IMR-90 (cell line): ENCODE results near the gene LNX1. TPM values are rescaled to one million over a fixed set of nuclear protein-coding genes. Genes with fewer than 3 reads are reported as not detected.

Source experiments
- ATAC-seq: fragments of 200-7000 bp; cut with Tn5 transposase; 2 replicates; pipeline ENCODE4 v1.9.1; 2020; ENCODE audit warnings: low read depth, mild to moderate bottlenecking, moderate library complexity
- BruUV-seq: library from RNA; stranded (reverse); fragments of 400-500 nt; replicated peaks from 2 replicates; lab custom pipeline; 2021; lab: Mats Ljungman, UMichigan
- CTCF ChIA-PET: fragments of 300-600 bp; formaldehyde crosslinking; extraction: SDS; loops from one replicate; lab custom pipeline; 2021; ENCODE audit warnings: antibody characterized with exemption; lab: Yijun Ruan, JAX
- POLR2A ChIA-PET: fragments of 300-600 bp; sonication (Branson Sonifier 250); formaldehyde crosslinking; loops from one replicate; lab custom pipeline; 2022; ENCODE audit warnings: antibody characterized with exemption; ENCODE audit not compliant: unreplicated experiment; lab: Charles Lee
- DNase-seq: peaks from one replicate; pipeline ENCODE4 v3.0.0; 2013
- H2AFZ ChIP-seq: replicated peaks from 2 replicates; pipeline ENCODE3; 2013; ENCODE audit warnings: low read length, mild to moderate bottlenecking; ENCODE audit not compliant: poor library complexity
- H2AK5ac ChIP-seq: 2 replicates; pipeline ENCODE4 v1.6.1; 2013; ENCODE audit warnings: low read depth, low read length, inconsistent platforms
- H2AK9ac ChIP-seq: replicated peaks from 2 replicates; pipeline ENCODE3; 2013; ENCODE audit warnings: mild to moderate bottlenecking, low read depth, low read length, moderate library complexity; ENCODE audit not compliant: poor library complexity
- H2BK120ac ChIP-seq: 2 replicates; pipeline ENCODE4 v1.6.1; 2013; ENCODE audit warnings: low read depth, low read length, inconsistent platforms
- H2BK15ac ChIP-seq: 3 replicates; pipeline ENCODE4 v1.6.1; 2013; ENCODE audit warnings: low read depth, low read length, inconsistent platforms
- H2BK20ac ChIP-seq: 2 replicates; pipeline ENCODE4 v1.6.1; 2013; ENCODE audit warnings: low read depth, mild to moderate bottlenecking, inconsistent platforms, low read length, moderate library complexity
- H2BK5ac ChIP-seq: 2 replicates; pipeline ENCODE4 v1.6.1; 2013; ENCODE audit warnings: mild to moderate bottlenecking, low read depth, low read length, inconsistent platforms; ENCODE audit not compliant: poor library complexity, severe bottlenecking
- H3K14ac ChIP-seq: replicated peaks from 2 replicates; pipeline ENCODE4 v1.6.1; 2013; ENCODE audit warnings: low read depth, low read length, inconsistent platforms
- H3K18ac ChIP-seq: 2 replicates; pipeline ENCODE4 v1.6.1; 2013; ENCODE audit warnings: low read depth, low read length, control low read depth
- H3K23ac ChIP-seq: 2 replicates; pipeline ENCODE4 v1.6.1; 2013; ENCODE audit warnings: low read depth, low read length, inconsistent platforms
- H3K27ac ChIP-seq: 2 replicates; pipeline ENCODE4 v1.5.1; 2013; ENCODE audit warnings: mild to moderate bottlenecking, control low read depth, low read length; ENCODE audit not compliant: insufficient read depth
- H3K27me3 ChIP-seq: 2 replicates; pipeline ENCODE4 v1.6.1; 2013; ENCODE audit warnings: low read length; ENCODE audit not compliant: control insufficient read depth, insufficient read depth
- H3K36me3 ChIP-seq: 2 replicates; pipeline ENCODE4 v1.6.1; 2013; ENCODE audit warnings: low read length, mixed read lengths; ENCODE audit not compliant: control insufficient read depth, insufficient read depth
- H3K4ac ChIP-seq: 2 replicates; pipeline ENCODE4 v1.6.1; 2013; ENCODE audit warnings: low read depth, low read length, inconsistent platforms
- H3K4me1 ChIP-seq: 2 replicates; pipeline ENCODE4 v1.6.1; 2013; ENCODE audit warnings: low read length, mixed read lengths; ENCODE audit not compliant: control insufficient read depth, insufficient read depth
- H3K4me2 ChIP-seq: 2 replicates; pipeline ENCODE4 v1.6.1; 2013; ENCODE audit warnings: low read depth, mild to moderate bottlenecking, control low read depth, low read length, moderate library complexity
- H3K4me3 ChIP-seq: 2 replicates; pipeline ENCODE4 v1.5.1; 2013; ENCODE audit warnings: low read depth, mild to moderate bottlenecking, control low read depth, low read length, moderate library complexity; ENCODE audit not compliant: insufficient read depth
- H3K56ac ChIP-seq: 2 replicates; pipeline ENCODE4 v1.6.1; 2013; ENCODE audit warnings: low read length, inconsistent platforms; ENCODE audit not compliant: insufficient read depth; ENCODE audit errors: extremely low read depth
- H3K79me1 ChIP-seq, 2 experiments: 2 replicates each; pipeline ENCODE4 v1.6.1; 2013; ENCODE audit warnings: low read length in 2 of 2, inconsistent platforms in 1 of 2, low read depth in 1 of 2
- H3K9ac ChIP-seq: 2 replicates; pipeline ENCODE4 v1.6.1; 2013; ENCODE audit warnings: low read depth, low read length, control low read depth
- H3K9me1 ChIP-seq: 2 replicates; pipeline ENCODE4 v1.6.1; 2013; ENCODE audit warnings: low read length, inconsistent platforms; ENCODE audit not compliant: insufficient read depth
- H3K9me3 ChIP-seq: 2 replicates; pipeline ENCODE4 v1.6.1; 2013; ENCODE audit warnings: low read length; ENCODE audit not compliant: control insufficient read depth, insufficient read depth
- H4K20me1 ChIP-seq: 2 replicates; pipeline ENCODE4 v1.6.1; 2013; ENCODE audit warnings: low read length, inconsistent platforms; ENCODE audit not compliant: insufficient read depth
- H4K5ac ChIP-seq: 2 replicates; pipeline ENCODE4 v1.6.1; 2013; ENCODE audit warnings: mild to moderate bottlenecking, low read depth, low read length, control low read depth
- H4K8ac ChIP-seq, 2 experiments: 2 replicates each; pipeline ENCODE4 v1.6.1; 2013; ENCODE audit warnings: low read depth in 2 of 2, low read length in 2 of 2, control low read depth in 1 of 2, inconsistent platforms in 1 of 2
- H4K91ac ChIP-seq: 2 replicates; pipeline ENCODE4 v1.6.1; 2013; ENCODE audit warnings: low read depth, low read length, inconsistent platforms; ENCODE audit not compliant: insufficient read depth
- CEBPB ChIP-seq: IDR thresholded peaks from 2 replicates; pipeline ENCODE4 v1.6.1; 2012; ENCODE audit warnings: low read depth, low read length, improper control_type of control experiment
- FOS ChIP-seq: fragments of 150-350 bp; IDR thresholded peaks from 2 replicates; pipeline ENCODE4 v1.6.1; 2016; ENCODE audit warnings: low read depth, low read length
- MAFK ChIP-seq: IDR thresholded peaks from 2 replicates; pipeline ENCODE4 v1.6.1; 2012; ENCODE audit warnings: low read depth, low read length, improper control_type of control experiment
- MXI1 ChIP-seq: IDR thresholded peaks from 2 replicates; pipeline ENCODE4 v1.6.1; 2012; ENCODE audit warnings: low read depth, mild to moderate bottlenecking, low read length, moderate library complexity, borderline replicate concordance
- RCOR1 ChIP-seq: IDR thresholded peaks from 2 replicates; pipeline ENCODE4 v1.6.1; 2012; ENCODE audit warnings: mild to moderate bottlenecking, low read length, improper control_type of control experiment; ENCODE audit not compliant: insufficient replicate concordance
- SMC3 ChIP-seq: fragments of 150-350 bp; IDR thresholded peaks from 2 replicates; pipeline ENCODE4 v1.6.1; 2016; ENCODE audit warnings: low read depth, mild to moderate bottlenecking, antibody characterized with exemption, low read length, moderate library complexity
- WGBS, 2 experiments: methylation state at CpG; one replicate each; pipeline versions ENCODE4 v1.1.5 to v1.1.7; 2013; ENCODE audit warnings: missing lambda C conversion rate in 2 of 2; ENCODE audit not compliant: insufficient read length in 1 of 2; ENCODE audit errors: extremely low coverage in 2 of 2; 5-methylcytosine and 5-hydroxymethylcytosine counted together
- dilution Hi-C: fragments of 300-500 bp; cut with HindIII; formaldehyde crosslinking; loops from one replicate; pipeline ENCODE4 v1.14.3; 2018; ENCODE audit warnings: low sequenced_read_pairs; ENCODE audit not compliant: unreplicated experiment
- in situ Hi-C: fragments of 300-500 bp; cut with MboI; formaldehyde crosslinking; loops from 3 replicates; pipeline ENCODE4 v1.14.3; 2019; ENCODE audit warnings: low sequenced_read_pairs, inconsistent platforms, mixed read lengths
- intact Hi-C: fragments of 100-400 bp; cut with micrococcal nuclease; formaldehyde crosslinking; loops from 2 replicates; pipeline ENCODE4 v1.10.0; 2022
- polyA plus RNA-seq, 3 experiments: library from polyadenylated mRNA; depleted of rRNA; stranded (reverse); fragments of >200 nt; gene quantifications; 2 replicates each; pipeline ENCODE4 v1.2.3, GENCODE V29; 2012; ENCODE audit warnings: low replicate concordance in 1 of 3
- total RNA-seq: library from RNA; depleted of rRNA; stranded (reverse); fragments of >200 nt; gene quantifications from 2 replicates; pipeline ENCODE4 v1.2.3, GENCODE V29; 2012
- TF ChIP-seq, protein P1 (sequence below): fragments of 150-350 bp; IDR thresholded peaks from 2 replicates; pipeline ENCODE4 v1.6.1; 2016; ENCODE audit warnings: low read depth, mild to moderate bottlenecking, low read length, moderate library complexity, borderline replicate concordance
- TF ChIP-seq, protein P2 (sequence below): conservative IDR thresholded peaks from 2 replicates; pipeline ENCODE4 v1.5.1; 2012; ENCODE audit warnings: mild to moderate bottlenecking, low read depth, low read length, improper control_type of control experiment
- TF ChIP-seq, protein P3 (sequence below): fragments of 150-350 bp; IDR thresholded peaks from 2 replicates; pipeline ENCODE4 v1.6.1; 2017; ENCODE audit warnings: mild to moderate bottlenecking, antibody characterized with exemption, low read length, low read depth

The LNX1 gene
- total and polyA plus RNA-seq, 2 of the 4 experiments (the other 2 are of a cell fraction): 0.15 to 0.36 TPM

DNA sequence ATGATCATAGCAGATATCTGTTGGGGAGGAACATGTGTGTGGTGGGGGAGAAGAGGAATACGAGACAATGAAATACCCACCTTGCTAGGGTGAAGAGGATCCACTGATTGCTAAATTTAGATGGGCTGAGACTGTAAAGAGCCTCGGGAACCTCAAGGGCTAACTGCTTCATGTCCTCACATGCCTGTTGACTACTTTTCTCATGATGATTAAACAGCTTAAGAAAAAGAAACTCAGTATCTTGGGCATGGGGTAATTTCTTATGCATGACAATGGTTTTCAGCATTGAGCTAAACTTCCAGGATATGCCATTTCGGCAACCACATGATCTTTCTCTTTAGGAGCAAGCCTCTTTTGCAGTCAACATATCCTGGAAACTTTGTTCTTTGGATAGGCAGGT lies 3.9 kb upstream of the LNX1 start:
- Histone ChIP-seq H3K79me1 (no peaks in the 10 kb centered on the region), H3K4me1 (peaks cover 3% of the 10 kb centered on the region), H3K9me1 (no peaks in the 10 kb centered on the region), H2AFZ (no peak overlapping the region), H4K8ac (no peak overlapping the region), H3K27me3 (no peaks in the 10 kb centered on the region), H3K4ac (peak overlapping the region; percentile 29; the same call in 1 of the 2 replicates), H3K4me3 (no peak overlapping the region), H2BK5ac (no peak overlapping the region), H3K23ac (no peak overlapping the region), H2AK9ac (no peak overlapping the region), H4K20me1 (no peaks in the 10 kb centered on the region), H3K56ac (no peak overlapping the region), H3K9me3 (no peaks in the 10 kb centered on the region), H4K5ac (no peak overlapping the region), H3K27ac (no peak overlapping the region), H3K14ac (peak overlapping the region; percentile 15; the same call in 1 of the 2 replicates), H2BK15ac (no peak overlapping the region), H2BK120ac (no peak overlapping the region), H2BK20ac (no peak overlapping the region), H3K4me2 (no peak overlapping the region), H2AK5ac (peak overlapping the region; percentile 17; the same call in 1 of the 2 replicates), H3K9ac (no peak overlapping the region), H3K36me3 (no peaks in the 10 kb centered on the region), H4K91ac (no peak overlapping the region), H3K18ac (no peak overlapping the region)
- TF ChIP-seq, protein P1, sequence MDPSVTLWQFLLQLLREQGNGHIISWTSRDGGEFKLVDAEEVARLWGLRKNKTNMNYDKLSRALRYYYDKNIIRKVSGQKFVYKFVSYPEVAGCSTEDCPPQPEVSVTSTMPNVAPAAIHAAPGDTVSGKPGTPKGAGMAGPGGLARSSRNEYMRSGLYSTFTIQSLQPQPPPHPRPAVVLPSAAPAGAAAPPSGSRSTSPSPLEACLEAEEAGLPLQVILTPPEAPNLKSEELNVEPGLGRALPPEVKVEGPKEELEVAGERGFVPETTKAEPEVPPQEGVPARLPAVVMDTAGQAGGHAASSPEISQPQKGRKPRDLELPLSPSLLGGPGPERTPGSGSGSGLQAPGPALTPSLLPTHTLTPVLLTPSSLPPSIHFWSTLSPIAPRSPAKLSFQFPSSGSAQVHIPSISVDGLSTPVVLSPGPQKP: no peak
- TF ChIP-seq RCOR1: no peak
- no peak for TF ChIP-seq MAFK
- TF ChIP-seq FOS: no peak
- TF ChIP-seq, protein P2, sequence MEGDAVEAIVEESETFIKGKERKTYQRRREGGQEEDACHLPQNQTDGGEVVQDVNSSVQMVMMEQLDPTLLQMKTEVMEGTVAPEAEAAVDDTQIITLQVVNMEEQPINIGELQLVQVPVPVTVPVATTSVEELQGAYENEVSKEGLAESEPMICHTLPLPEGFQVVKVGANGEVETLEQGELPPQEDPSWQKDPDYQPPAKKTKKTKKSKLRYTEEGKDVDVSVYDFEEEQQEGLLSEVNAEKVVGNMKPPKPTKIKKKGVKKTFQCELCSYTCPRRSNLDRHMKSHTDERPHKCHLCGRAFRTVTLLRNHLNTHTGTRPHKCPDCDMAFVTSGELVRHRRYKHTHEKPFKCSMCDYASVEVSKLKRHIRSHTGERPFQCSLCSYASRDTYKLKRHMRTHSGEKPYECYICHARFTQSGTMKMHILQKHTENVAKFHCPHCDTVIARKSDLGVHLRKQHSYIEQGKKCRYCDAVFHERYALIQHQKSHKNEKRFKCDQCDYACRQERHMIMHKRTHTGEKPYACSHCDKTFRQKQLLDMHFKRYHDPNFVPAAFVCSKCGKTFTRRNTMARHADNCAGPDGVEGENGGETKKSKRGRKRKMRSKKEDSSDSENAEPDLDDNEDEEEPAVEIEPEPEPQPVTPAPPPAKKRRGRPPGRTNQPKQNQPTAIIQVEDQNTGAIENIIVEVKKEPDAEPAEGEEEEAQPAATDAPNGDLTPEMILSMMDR: no peak
- TF ChIP-seq MXI1: no peak
- TF ChIP-seq CEBPB: no peak
- TF ChIP-seq, protein P3, sequence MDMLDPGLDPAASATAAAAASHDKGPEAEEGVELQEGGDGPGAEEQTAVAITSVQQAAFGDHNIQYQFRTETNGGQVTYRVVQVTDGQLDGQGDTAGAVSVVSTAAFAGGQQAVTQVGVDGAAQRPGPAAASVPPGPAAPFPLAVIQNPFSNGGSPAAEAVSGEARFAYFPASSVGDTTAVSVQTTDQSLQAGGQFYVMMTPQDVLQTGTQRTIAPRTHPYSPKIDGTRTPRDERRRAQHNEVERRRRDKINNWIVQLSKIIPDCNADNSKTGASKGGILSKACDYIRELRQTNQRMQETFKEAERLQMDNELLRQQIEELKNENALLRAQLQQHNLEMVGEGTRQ: no peak
- TF ChIP-seq SMC3: no peak
- no peak for DNase-seq
- intact Hi-C loops: no loop called here
- no TSS peak for BruUV-seq
- ATAC-seq: no peak
- ChIA-PET CTCF (no interaction called here), POLR2A (no interaction called here)
- dilution Hi-C loops: no loop called here
- no CpG with 5 or more reads among the region's 3 CpGs for WGBS, 2 experiments
- in situ Hi-C loops: no loop called here
